ENCODE results near the gene PSTPIP1.

Gene PSTPIP1

GRCh38 chr15:77070495-77071304, 75.8 kb downstream of the PSTPIP1 start, which contains the start of gene TSPAN3:
TSS of gene TSPAN3 (minus strand) at chr15:77071109. CDS start at chr15:77070954, 155 bp downstream.
- no peak for TF ChIP-seq CTCF (IDR thresholded peaks at IDR 0.05; ENCODE audit: extremely low read depth, missing control alignments)
- DNase-seq (ENCODE audit: low spot score): peak; percentile 95

GRCh38 chr15:77071305-77072223, 76.6 kb downstream of the PSTPIP1 start:
- no peak for TF ChIP-seq CTCF (IDR thresholded peaks at IDR 0.05; ENCODE audit: extremely low read depth, missing control alignments)
- DNase-seq (ENCODE audit: low spot score): no peak

GRCh38 chr15:77074350-77074749, 79.4 kb downstream of the PSTPIP1 start:
- TF ChIP-seq CTCF (IDR thresholded peaks at IDR 0.05; ENCODE audit: extremely low read depth, missing control alignments): no peak
- no peak for DNase-seq (ENCODE audit: low spot score)

GRCh38 chr15:77075528-77075927, 80.6 kb downstream of the PSTPIP1 start:
- TF ChIP-seq CTCF (IDR thresholded peaks at IDR 0.05; ENCODE audit: extremely low read depth, missing control alignments): no peak

GRCh38 chr15:77076323-77076915, 81.5 kb downstream of the PSTPIP1 start:
- TF ChIP-seq CTCF (IDR thresholded peaks at IDR 0.05; ENCODE audit: extremely low read depth, missing control alignments): no peak
- DNase-seq (ENCODE audit: low spot score): no peak

More at GRCh38 chr15:77075528-77075927, 80.6 kb downstream of the PSTPIP1 start:
- no peak for DNase-seq (ENCODE audit: low spot score)

GRCh38 chr15:77081971-77082370, 87.0 kb downstream of the PSTPIP1 start:
- DNase-seq (ENCODE audit: low spot score): no peak
- TF ChIP-seq CTCF (IDR thresholded peaks at IDR 0.05; ENCODE audit: extremely low read depth, missing control alignments): no peak
